ENCODE data around the gene AREL1. TPM values are rescaled to one million over a fixed set of nuclear protein-coding genes. Genes with fewer than 3 reads are reported as not detected.

Gene AREL1
- total RNA-seq, 4 donors from 2014 or later: 45.6 to 61.1 (median 50.4) TPM

- DNase-seq: no peak
- Histone ChIP-seq H3K27me3 (no peaks in the 10 kb centered on the region), H3K27ac (no peak overlapping the region), H3K36me3 (no peaks in the 10 kb centered on the region), H3K4me1 (peaks cover 6 to 13% of the 10 kb centered on the region in 2 donors), H3K4me3 (replicated peaks in 1 of 3) (no peak overlapping the region), H3K9me3 (no peaks in the 10 kb centered on the region)
- WGBS, 2 donors: 95 to 100% methylated on average over 1 of the region's 1 CpG
- TF ChIP-seq POLR2A (IDR thresholded peaks at IDR 0.05): no peak
- TF ChIP-seq CTCF (IDR thresholded peaks at IDR 0.05): no peak
- intact Hi-C loops (cut with DNase I): no loop called here
Observed at GRCh38 chr14:74650927-74651686, 61.8 kb downstream of the AREL1 start.

- WGBS, 2 donors: 72 to 74% methylated on average over 2 of the region's 2 CpGs
- no peak for TF ChIP-seq CTCF (IDR thresholded peaks at IDR 0.05)
- no peak for TF ChIP-seq POLR2A (IDR thresholded peaks at IDR 0.05)
- peaks cover 6 to 13% of the 10 kb centered on the region in 2 donors for H3K4me1 ChIP-seq
- intact Hi-C loops (cut with DNase I): no loop called here
- no peak overlapping the region for H3K4me3 ChIP-seq (replicated peaks in 1 of 3)
- DNase-seq: no peak
- no peaks in the 10 kb centered on the region for H3K27me3 ChIP-seq
- H3K36me3 ChIP-seq: no peaks in the 10 kb centered on the region
- H3K27ac ChIP-seq: no peak overlapping the region
- no peaks in the 10 kb centered on the region for H3K9me3 ChIP-seq
Observed at GRCh38 chr14:74649673-74650072, 63.2 kb downstream of the AREL1 start.

GRCh38 chr14:74649167-74649566 is 63.7 kb downstream of the AREL1 start:
- 77 to 82% methylated on average over 7 of the region's 7 CpGs for WGBS, 2 donors
- Histone ChIP-seq H3K4me1 (peaks cover 6 to 13% of the 10 kb centered on the region in 2 donors), H3K9me3 (no peaks in the 10 kb centered on the region), H3K27ac (no peak overlapping the region), H3K27me3 (no peaks in the 10 kb centered on the region), H3K36me3 (no peaks in the 10 kb centered on the region), H3K4me3 (replicated peaks in 1 of 3) (no peak overlapping the region)
- intact Hi-C loops (cut with DNase I): no loop called here
- DNase-seq: no peak
- TF ChIP-seq CTCF (IDR thresholded peaks at IDR 0.05) (no peak), POLR2A (IDR thresholded peaks at IDR 0.05) (no peak)

- Histone ChIP-seq H3K36me3 (no peaks in the 10 kb centered on the region), H3K4me1 (peaks cover 6 to 13% of the 10 kb centered on the region in 2 donors), H3K9me3 (no peaks in the 10 kb centered on the region), H3K4me3 (replicated peaks in 1 of 3) (no peak overlapping the region), H3K27me3 (no peaks in the 10 kb centered on the region), H3K27ac (peak overlapping the region in 1 of 3 donors; percentile 21)
- TF ChIP-seq POLR2A (IDR thresholded peaks at IDR 0.05) (no peak), CTCF (IDR thresholded peaks at IDR 0.05) (no peak)
- no peak for DNase-seq
- intact Hi-C loops (cut with DNase I): no loop called here
- WGBS, 2 donors: 71 to 88% methylated on average over 4 to 7 of the region's 7 CpGs
Observed at GRCh38 chr14:74648601-74649000, 64.3 kb downstream of the AREL1 start.

GRCh38 chr14:74647678-74648461 is 65.0 kb downstream of the AREL1 start:
- H3K36me3 ChIP-seq: no peaks in the 10 kb centered on the region
- H3K27me3 ChIP-seq: no peaks in the 10 kb centered on the region
- TF ChIP-seq CTCF (IDR thresholded peaks at IDR 0.05) (no peak), POLR2A (IDR thresholded peaks at IDR 0.05) (no peak)
- peaks cover 6 to 13% of the 10 kb centered on the region in 2 donors for H3K4me1 ChIP-seq
- H3K9me3 ChIP-seq: no peaks in the 10 kb centered on the region
- peak; percentile 59 for DNase-seq
- peak overlapping the region in 1 of 3 donors; percentile 21 for H3K27ac ChIP-seq
- H3K4me3 ChIP-seq (replicated peaks in 1 of 3): no peak overlapping the region
- intact Hi-C loops (cut with DNase I): no loop called here
- WGBS, 2 donors: 6 to 15% methylated on average over 6 to 7 of the region's 7 CpGs
